Medulla oblongata (tissue), 1 donor: Measurements from ENCODE around the gene USP37.

ENCODE experiments used
- DNase-seq: peaks from one replicate; pipeline ENCODE4 v3.0.0-alpha.2; 2015; ENCODE audit errors: extremely low spot score

Gene USP37

DNA sequence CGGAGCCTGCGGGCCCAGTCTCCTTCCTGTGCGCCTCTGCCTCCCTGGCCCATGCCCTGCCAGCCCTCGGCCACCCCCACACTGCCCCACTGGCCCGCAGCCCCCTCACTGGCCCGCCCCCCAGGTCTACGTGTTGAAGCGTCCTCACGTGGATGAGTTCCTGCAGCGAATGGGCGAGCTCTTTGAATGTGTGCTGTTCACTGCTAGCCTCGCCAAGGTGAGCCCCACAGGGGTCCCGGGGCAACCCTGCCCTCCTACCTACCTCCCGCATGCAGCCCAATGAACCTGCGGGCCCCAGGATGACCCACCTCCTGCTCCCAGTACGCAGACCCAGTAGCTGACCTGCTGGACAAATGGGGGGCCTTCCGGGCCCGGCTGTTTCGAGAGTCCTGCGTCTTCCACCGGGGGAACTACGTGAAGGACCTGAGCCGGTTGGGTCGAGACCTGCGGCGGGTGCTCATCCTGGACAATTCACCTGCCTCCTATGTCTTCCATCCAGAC is 165.2 kb downstream of the USP37 start:
- no peak for DNase-seq

DNA sequence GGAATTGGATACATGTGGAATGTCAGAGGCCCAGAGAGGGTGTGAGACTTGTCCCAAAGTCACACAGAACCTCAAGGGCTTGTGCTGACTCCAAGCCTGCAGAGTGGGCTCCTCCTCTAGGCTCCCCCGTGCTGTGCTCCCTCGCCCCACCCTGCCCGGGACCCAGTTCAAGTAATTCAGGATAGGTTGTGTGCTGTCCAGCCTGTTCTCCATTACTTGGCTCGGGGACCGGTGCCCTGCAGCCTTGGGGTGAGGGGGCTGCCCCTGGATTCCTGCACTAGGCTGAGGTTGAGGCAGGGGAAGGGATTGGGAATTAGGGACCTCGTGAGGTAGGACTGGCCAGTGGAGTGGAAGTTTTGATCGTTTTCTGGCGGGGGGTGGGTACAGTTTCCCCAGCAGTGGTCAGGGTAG is 165.7 kb downstream of the USP37 start:
- no peak for DNase-seq

DNA sequence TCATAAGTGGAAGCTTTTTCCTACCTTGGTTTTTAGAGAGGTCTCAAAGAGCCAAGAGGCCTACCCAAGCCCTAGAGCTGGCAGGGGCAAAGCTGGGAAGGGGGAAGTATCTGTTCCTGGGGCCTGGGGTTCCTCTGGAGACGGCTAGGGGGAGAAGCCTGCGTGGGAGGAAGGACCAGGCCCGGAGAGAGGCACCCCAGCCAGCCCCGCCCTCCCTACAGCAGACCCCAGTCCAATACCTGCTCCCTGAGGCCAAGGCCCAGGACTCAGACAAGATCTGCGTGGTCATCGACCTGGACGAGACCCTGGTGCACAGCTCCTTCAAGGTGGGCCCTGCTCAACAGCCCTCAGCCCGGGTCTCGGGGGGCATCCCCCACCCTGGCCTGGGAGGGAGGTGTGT is 166.3 kb downstream of the USP37 start:
- DNase-seq: no peak

DNA sequence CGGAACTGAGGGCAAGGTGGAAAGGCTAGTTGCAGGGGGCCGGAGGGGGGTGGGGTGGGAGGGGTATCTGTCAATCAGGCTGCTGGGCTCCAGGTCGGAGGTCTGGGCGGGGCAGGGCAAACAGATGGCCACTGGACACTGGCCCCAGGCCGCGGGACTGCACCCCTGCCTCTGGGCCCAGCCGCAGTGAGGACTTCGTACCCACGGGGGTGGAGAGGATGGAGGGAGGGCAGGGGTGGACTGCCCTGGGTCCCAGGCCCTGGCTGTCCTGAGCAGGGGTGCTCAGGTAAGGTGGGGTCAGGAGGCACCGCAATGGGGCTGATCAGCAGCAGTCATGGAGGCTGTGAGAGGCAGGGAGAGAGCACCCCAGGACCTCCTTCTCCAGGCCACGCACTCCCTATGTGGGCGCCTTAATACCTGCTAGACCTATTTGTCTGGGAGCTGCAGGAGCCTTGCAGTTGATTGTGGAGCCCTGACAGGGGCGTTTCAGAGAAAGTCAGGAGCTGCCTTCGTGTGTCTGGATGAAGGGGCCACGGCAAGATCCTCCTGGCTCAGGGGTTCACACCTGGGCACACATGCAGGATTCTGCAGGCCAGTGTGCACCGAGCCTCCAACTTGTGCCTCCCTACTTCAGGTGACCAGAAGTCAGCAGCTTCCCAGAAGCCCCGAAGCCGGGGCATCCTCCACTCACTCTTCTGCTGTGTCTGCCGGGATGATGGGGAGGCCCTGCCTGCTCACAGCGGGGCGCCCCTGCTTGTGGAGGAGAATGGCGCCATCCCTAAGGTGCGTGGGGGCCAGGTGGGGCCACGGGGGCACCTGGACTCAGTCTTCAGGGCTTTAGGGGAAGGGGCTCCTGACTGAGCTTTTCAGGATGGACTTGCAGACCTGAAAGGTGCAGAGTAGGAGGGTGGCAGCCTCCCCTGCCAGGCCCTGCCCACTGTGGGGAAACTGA is 166.9 kb downstream of the USP37 start:
- DNase-seq: no peak
